ENCODE measurements around the gene RP9. TPM values are rescaled to one million over a fixed set of nuclear protein-coding genes. Genes with fewer than 3 reads are reported as not detected.

RP9 gene
- total and polyA plus RNA-seq, 2 of the 4 experiments (the other 2 are of a cell fraction): 9.5 to 18.1 TPM

DNA sequence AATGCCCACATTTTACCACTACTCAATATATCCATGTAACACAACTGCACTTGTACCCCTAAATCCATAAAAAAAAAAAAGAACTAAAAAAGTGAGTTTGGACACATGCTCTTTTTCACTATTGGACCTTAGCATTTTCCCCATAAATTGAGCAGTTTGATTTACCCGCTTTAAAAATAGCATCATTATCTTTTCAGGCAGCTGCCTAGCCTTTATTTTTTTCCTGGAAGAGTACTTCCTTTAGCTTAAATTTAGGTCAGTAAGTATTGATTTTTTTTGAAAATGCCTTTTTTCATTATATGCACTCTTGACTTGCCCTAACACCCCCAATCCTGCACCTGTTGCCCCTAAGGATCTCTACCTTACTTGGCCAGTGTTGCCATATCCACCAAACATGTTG lies 41.3 kb downstream of the RP9 start:
- ChIA-PET POLR2A (ENCODE audit: unreplicated experiment) (no interaction called here), CTCF (interaction anchor here (0.5 to 0.6 kb wide), 2 partner anchors 215 to 470 kb away, joined by 3 to 4 read pairs; no protein-coding TSS in a partner anchor)
- WGBS, 2 experiments (ENCODE audit: extremely low coverage in 2 of 2, insufficient read length in 1 of 2): no CpG with 5 or more reads among the region's 1 CpG

More for the DNA sequence above, 41.3 kb downstream of the RP9 start:
- Histone ChIP-seq H2AK5ac (ENCODE audit: low read depth, low read length) (no peak overlapping the region), H2BK15ac (ENCODE audit: low read depth, low read length) (no peak overlapping the region), H3K36me3 (ENCODE audit: control insufficient read depth, insufficient read depth, low read length) (no peaks in the 10 kb centered on the region), H3K79me1 (ENCODE audit: low read depth in 1 of 2, low read length in 2 of 2) (peaks cover 4 to 7% of the 10 kb centered on the region in 2 experiments; a peak in 2 of 4 replicates), H4K91ac (ENCODE audit: insufficient read depth, low read depth, low read length) (no peak overlapping the region), H2BK5ac (ENCODE audit: low read depth, low read length, poor library complexity, severe bottlenecking) (no peak overlapping the region), H3K4ac (ENCODE audit: low read depth, low read length) (no peak overlapping the region), H2BK20ac (ENCODE audit: low read depth, low read length) (no peak overlapping the region), H4K8ac (ENCODE audit: low read depth in 2 of 2, low read length in 2 of 2) (no peak overlapping the region), H3K9me3 (ENCODE audit: control insufficient read depth, insufficient read depth, low read length) (peaks cover 7% of the 10 kb centered on the region; the same call in 1 of the 2 replicates), H3K4me1 (ENCODE audit: control insufficient read depth, insufficient read depth, low read length) (peaks cover 4% of the 10 kb centered on the region; the same call in 1 of the 2 replicates), H2AFZ (replicated peaks; ENCODE audit: low read length, poor library complexity) (no peak overlapping the region), H3K27me3 (ENCODE audit: control insufficient read depth, insufficient read depth, low read length) (no peaks in the 10 kb centered on the region), H4K20me1 (ENCODE audit: insufficient read depth, low read length) (no peaks in the 10 kb centered on the region), H3K4me3 (ENCODE audit: insufficient read depth, low read depth, low read length) (no peak overlapping the region), H3K9ac (ENCODE audit: low read depth, low read length) (no peak overlapping the region), H3K23ac (ENCODE audit: low read depth, low read length) (no peak overlapping the region), H2AK9ac (replicated peaks; ENCODE audit: low read depth, low read length, poor library complexity) (no peak overlapping the region), H3K9me1 (ENCODE audit: insufficient read depth, low read length) (0 out of 2 replicates have a peak, but pooled peaks cover 1% of the 10 kb centered on the region), H4K5ac (ENCODE audit: low read depth, low read length) (no peak overlapping the region), H3K4me2 (ENCODE audit: low read depth, low read length) (no peak overlapping the region), H2BK120ac (ENCODE audit: low read depth, low read length) (no peak overlapping the region), H3K56ac (ENCODE audit: extremely low read depth, insufficient read depth, low read length) (no peak overlapping the region), H3K14ac (replicated peaks; ENCODE audit: low read depth, low read length) (no peak overlapping the region), H3K18ac (ENCODE audit: low read depth, low read length) (no peak overlapping the region), H3K27ac (ENCODE audit: insufficient read depth, low read length) (no peak overlapping the region)
- ATAC-seq (ENCODE audit: low read depth) (no peak), DNase-seq (no peak)
- intact Hi-C loops (cut with micrococcal nuclease) (no loop called here), dilution Hi-C loops (cut with HindIII; ENCODE audit: low sequenced_read_pairs, unreplicated experiment) (no loop called here), in situ Hi-C loops (cut with MboI; ENCODE audit: low sequenced_read_pairs) (no loop called here)
- no TSS peak for BruUV-seq (replicated peaks)
- TF ChIP-seq RFX5 (IDR thresholded peaks at IDR 0.05; ENCODE audit: low read depth, low read length): no peak
- no peak for TF ChIP-seq CHD1 (IDR thresholded peaks at IDR 0.05; ENCODE audit: low read depth, low read length)
- no peak for TF ChIP-seq MXI1 (IDR thresholded peaks at IDR 0.05; ENCODE audit: borderline replicate concordance, low read depth, low read length)
- no peak for TF ChIP-seq POLR2A (IDR thresholded peaks at IDR 0.05; ENCODE audit: low read depth, low read length)
- no peak for TF ChIP-seq MAFK (IDR thresholded peaks at IDR 0.05; ENCODE audit: low read depth, low read length)
- TF ChIP-seq, protein P1, sequence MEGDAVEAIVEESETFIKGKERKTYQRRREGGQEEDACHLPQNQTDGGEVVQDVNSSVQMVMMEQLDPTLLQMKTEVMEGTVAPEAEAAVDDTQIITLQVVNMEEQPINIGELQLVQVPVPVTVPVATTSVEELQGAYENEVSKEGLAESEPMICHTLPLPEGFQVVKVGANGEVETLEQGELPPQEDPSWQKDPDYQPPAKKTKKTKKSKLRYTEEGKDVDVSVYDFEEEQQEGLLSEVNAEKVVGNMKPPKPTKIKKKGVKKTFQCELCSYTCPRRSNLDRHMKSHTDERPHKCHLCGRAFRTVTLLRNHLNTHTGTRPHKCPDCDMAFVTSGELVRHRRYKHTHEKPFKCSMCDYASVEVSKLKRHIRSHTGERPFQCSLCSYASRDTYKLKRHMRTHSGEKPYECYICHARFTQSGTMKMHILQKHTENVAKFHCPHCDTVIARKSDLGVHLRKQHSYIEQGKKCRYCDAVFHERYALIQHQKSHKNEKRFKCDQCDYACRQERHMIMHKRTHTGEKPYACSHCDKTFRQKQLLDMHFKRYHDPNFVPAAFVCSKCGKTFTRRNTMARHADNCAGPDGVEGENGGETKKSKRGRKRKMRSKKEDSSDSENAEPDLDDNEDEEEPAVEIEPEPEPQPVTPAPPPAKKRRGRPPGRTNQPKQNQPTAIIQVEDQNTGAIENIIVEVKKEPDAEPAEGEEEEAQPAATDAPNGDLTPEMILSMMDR (conservative IDR thresholded peaks at IDR 0.05; ENCODE audit: low read depth, low read length): no peak
